Measurements from ENCODE around the gene MYO3B.

Gene MYO3B

DNA sequence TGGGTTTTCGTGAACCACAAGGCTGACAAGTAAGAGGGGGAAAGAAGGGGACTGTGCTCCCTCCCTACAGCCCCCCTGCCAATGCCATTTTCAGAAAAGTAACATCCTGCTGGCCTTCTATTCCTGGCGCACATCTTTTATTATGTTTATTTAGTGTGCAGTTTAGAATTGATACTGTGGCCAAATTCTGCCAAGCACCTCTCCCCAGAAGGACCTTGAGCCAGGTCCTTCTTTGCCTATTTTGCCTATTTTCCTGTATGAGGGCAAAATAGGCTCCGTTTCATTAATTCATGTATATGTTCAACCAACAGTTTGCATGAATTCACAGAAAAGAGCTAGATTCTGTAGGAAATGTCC is 136.0 kb downstream of the MYO3B start:
- Histone ChIP-seq H3K27ac (ENCODE audit: low read depth, low read length) (no peak overlapping the region), H3K27me3 (ENCODE audit: low read length) (no peaks in the 10 kb centered on the region), H3K79me2 (ENCODE audit: insufficient read depth, low read length) (no peaks in the 10 kb centered on the region), H3F3A (ENCODE audit: insufficient read depth) (no peaks in the 10 kb centered on the region), H4K20me1 (ENCODE audit: low read depth, low read length) (no peaks in the 10 kb centered on the region), H3K9me2 (replicated peaks; ENCODE audit: insufficient read depth, low read length) (no peaks in the 10 kb centered on the region), H3K36me3 (ENCODE audit: low read length) (no peaks in the 10 kb centered on the region), H2AFZ (ENCODE audit: low read depth, low read length, severe bottlenecking) (no peak overlapping the region), H3K4me2 (ENCODE audit: low read depth, low read length, poor library complexity, severe bottlenecking) (no peak overlapping the region), H3K4me3 (ENCODE audit: insufficient read depth, low read length, poor library complexity, severe bottlenecking) (no peak overlapping the region), H3K9ac (ENCODE audit: low read length) (no peak overlapping the region), H3K9me3 (ENCODE audit: insufficient read depth, low read length) (no peaks in the 10 kb centered on the region)
- TF ChIP-seq, protein P1, sequence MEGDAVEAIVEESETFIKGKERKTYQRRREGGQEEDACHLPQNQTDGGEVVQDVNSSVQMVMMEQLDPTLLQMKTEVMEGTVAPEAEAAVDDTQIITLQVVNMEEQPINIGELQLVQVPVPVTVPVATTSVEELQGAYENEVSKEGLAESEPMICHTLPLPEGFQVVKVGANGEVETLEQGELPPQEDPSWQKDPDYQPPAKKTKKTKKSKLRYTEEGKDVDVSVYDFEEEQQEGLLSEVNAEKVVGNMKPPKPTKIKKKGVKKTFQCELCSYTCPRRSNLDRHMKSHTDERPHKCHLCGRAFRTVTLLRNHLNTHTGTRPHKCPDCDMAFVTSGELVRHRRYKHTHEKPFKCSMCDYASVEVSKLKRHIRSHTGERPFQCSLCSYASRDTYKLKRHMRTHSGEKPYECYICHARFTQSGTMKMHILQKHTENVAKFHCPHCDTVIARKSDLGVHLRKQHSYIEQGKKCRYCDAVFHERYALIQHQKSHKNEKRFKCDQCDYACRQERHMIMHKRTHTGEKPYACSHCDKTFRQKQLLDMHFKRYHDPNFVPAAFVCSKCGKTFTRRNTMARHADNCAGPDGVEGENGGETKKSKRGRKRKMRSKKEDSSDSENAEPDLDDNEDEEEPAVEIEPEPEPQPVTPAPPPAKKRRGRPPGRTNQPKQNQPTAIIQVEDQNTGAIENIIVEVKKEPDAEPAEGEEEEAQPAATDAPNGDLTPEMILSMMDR (IDR thresholded peaks at IDR 0.05; ENCODE audit: insufficient read depth, low read length, poor library complexity, severe bottlenecking), result no peak
- TF ChIP-seq EZH2phosphoT487 (conservative IDR thresholded peaks at IDR 0.05; ENCODE audit: low read length), result no peak

DNA sequence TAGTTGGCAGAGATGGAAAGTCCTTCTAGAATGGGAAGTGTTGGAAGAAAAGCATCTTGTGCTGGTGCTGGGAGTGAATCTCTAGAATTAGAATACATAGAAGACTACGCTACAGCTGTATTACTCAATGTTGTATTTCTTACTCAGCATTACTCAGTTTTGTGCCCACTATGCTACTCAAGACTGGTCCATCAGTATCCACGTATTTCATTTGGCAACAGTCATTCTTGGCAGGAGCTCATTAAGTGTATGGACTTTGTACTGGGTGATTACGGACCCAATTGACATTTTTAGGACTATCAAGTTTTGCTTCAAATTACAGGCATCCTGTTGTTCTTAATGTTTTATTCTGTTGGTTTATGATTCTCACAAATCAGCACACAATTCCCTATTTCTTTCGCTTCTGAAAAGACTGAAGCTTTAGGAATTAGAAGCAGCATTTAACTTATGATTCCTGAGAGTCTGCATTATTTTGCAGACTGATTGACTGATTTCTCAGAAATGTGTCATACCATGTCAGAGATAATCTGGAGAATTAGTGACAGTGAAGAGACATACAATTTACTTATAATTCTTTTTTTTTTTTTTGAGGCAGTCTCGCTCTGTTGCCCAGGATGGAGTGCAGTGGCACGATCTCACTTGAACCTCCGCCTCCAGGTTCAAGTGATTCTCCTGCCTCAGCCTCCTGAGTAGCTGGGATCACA is 136.9 kb downstream of the MYO3B start:
- Histone ChIP-seq H3K4me3 (ENCODE audit: insufficient read depth, low read length, poor library complexity, severe bottlenecking) (no peak overlapping the region), H3K9me2 (replicated peaks; ENCODE audit: insufficient read depth, low read length) (no peaks in the 10 kb centered on the region), H4K20me1 (ENCODE audit: low read depth, low read length) (no peaks in the 10 kb centered on the region), H3K4me2 (ENCODE audit: low read depth, low read length, poor library complexity, severe bottlenecking) (no peak overlapping the region), H3K27ac (ENCODE audit: low read depth, low read length) (no peak overlapping the region), H3K79me2 (ENCODE audit: insufficient read depth, low read length) (no peaks in the 10 kb centered on the region), H3K9me3 (ENCODE audit: insufficient read depth, low read length) (no peaks in the 10 kb centered on the region), H3K9ac (ENCODE audit: low read length) (no peak overlapping the region), H3K27me3 (ENCODE audit: low read length) (no peaks in the 10 kb centered on the region), H2AFZ (ENCODE audit: low read depth, low read length, severe bottlenecking) (no peak overlapping the region), H3K36me3 (ENCODE audit: low read length) (no peaks in the 10 kb centered on the region), H3F3A (ENCODE audit: insufficient read depth) (no peaks in the 10 kb centered on the region)
- no peak for TF ChIP-seq EZH2phosphoT487 (conservative IDR thresholded peaks at IDR 0.05; ENCODE audit: low read length)
- TF ChIP-seq, protein P1 (IDR thresholded peaks at IDR 0.05; ENCODE audit: insufficient read depth, low read length, poor library complexity, severe bottlenecking), result no peak

- Histone ChIP-seq H3K4me3 (ENCODE audit: insufficient read depth, low read length, poor library complexity, severe bottlenecking) (no peak overlapping the region), H3F3A (ENCODE audit: insufficient read depth) (no peaks in the 10 kb centered on the region), H3K36me3 (ENCODE audit: low read length) (no peaks in the 10 kb centered on the region), H3K9ac (ENCODE audit: low read length) (no peak overlapping the region), H3K9me2 (replicated peaks; ENCODE audit: insufficient read depth, low read length) (no peaks in the 10 kb centered on the region), H3K9me3 (ENCODE audit: insufficient read depth, low read length) (no peaks in the 10 kb centered on the region), H4K20me1 (ENCODE audit: low read depth, low read length) (no peaks in the 10 kb centered on the region), H2AFZ (ENCODE audit: low read depth, low read length, severe bottlenecking) (no peak overlapping the region), H3K27ac (ENCODE audit: low read depth, low read length) (no peak overlapping the region), H3K4me2 (ENCODE audit: low read depth, low read length, poor library complexity, severe bottlenecking) (no peak overlapping the region), H3K79me2 (ENCODE audit: insufficient read depth, low read length) (no peaks in the 10 kb centered on the region), H3K27me3 (ENCODE audit: low read length) (no peaks in the 10 kb centered on the region)
- no peak for TF ChIP-seq EZH2phosphoT487 (conservative IDR thresholded peaks at IDR 0.05; ENCODE audit: low read length)
- TF ChIP-seq, protein P1 (IDR thresholded peaks at IDR 0.05; ENCODE audit: insufficient read depth, low read length, poor library complexity, severe bottlenecking), result no peak
These were observed 143.0 kb downstream of the MYO3B start for GRCh38 chr2:170320948-170321347.

All from SU-DHL-6 (cell line).